Fibroblast of mammary gland (primary cell): ENCODE data around the gene ANK3.

Source experiments
- DNase-seq: peaks from one replicate; pipeline ENCODE4 v3.0.0-alpha.2; 2010; ENCODE audit warnings: low read depth
- H3K4me3 ChIP-seq: 2 replicates; pipeline ENCODE4 v1.5.1; 2011; ENCODE audit warnings: low read depth, mild to moderate bottlenecking, low read length, moderate library complexity; ENCODE audit not compliant: control insufficient read depth
- TF ChIP-seq, protein P1 (sequence below): conservative IDR thresholded peaks from 2 replicates; pipeline ENCODE4 v1.5.1; 2011; ENCODE audit warnings: low read depth, low read length, inconsistent platforms; ENCODE audit not compliant: control insufficient read depth, insufficient read depth

ANK3 gene

DNA sequence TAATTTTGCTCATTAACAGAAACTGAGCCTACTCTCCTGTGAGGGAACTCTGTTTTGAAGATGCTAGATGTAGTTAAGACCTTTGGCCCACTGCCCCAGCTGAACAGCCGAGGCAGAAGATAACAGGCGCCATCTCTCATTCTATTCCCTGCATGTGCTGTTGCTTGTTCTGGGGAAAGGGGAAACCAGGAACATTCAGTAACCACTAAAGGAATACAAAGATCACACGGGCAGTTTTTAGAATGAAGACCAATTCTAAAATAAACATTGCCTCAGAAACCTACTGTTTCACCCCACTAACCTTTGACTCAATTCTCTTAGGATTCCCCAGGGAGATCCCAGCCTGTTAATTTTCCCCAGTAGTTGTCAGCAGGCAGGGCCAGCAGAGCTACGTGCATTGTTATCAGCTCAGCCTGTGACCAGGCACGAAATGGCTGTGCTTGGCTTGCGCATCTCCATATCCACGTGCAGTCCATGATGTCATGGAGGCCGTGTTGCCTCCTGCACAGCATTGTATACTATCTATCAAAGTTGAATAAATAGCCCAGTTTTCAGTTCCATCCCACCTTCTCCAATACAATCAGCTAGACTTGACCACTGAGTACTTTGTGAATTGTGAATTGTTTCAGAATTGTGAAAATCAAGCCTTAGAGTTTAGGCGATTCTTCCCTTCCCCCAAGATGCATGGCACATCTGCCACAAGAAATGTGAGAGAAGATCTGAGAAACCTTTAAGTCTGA, 36.0 kb downstream of the ANK3 start:
- TF ChIP-seq, protein P1, sequence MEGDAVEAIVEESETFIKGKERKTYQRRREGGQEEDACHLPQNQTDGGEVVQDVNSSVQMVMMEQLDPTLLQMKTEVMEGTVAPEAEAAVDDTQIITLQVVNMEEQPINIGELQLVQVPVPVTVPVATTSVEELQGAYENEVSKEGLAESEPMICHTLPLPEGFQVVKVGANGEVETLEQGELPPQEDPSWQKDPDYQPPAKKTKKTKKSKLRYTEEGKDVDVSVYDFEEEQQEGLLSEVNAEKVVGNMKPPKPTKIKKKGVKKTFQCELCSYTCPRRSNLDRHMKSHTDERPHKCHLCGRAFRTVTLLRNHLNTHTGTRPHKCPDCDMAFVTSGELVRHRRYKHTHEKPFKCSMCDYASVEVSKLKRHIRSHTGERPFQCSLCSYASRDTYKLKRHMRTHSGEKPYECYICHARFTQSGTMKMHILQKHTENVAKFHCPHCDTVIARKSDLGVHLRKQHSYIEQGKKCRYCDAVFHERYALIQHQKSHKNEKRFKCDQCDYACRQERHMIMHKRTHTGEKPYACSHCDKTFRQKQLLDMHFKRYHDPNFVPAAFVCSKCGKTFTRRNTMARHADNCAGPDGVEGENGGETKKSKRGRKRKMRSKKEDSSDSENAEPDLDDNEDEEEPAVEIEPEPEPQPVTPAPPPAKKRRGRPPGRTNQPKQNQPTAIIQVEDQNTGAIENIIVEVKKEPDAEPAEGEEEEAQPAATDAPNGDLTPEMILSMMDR = no peak
- DNase-seq = peak; percentile 91

DNA sequence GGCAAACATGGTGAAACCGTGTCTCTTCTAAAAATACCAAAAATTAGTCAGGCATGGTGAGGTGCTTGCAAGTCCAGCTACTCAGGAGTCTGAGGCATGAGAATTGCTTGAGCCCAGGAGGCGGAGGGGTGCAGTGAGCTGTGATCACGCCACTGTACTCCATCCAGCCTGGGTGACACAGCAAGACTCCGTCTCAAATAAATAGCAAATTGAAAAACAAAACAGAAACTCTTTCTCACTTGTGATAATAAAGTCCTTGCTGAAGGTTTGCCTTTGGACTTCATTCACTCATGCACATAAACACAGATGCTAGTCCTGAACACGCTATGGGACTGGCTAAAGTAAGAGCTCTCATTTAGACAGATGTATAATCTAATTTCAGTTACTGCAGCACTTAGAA, 37.6 kb downstream of the ANK3 start:
- TF ChIP-seq, protein P1 = no peak
- H3K4me3 ChIP-seq = no peak overlapping the region
- DNase-seq = no peak

More for the DNA sequence above, 36.0 kb downstream of the ANK3 start:
- no peak overlapping the region for H3K4me3 ChIP-seq

- DNase-seq = no peak
- no peak overlapping the region for H3K4me3 ChIP-seq
- TF ChIP-seq, protein P1 = no peak
These were observed 38.4 kb downstream of the ANK3 start for GRCh38 chr10:60351191-60351853.

DNA sequence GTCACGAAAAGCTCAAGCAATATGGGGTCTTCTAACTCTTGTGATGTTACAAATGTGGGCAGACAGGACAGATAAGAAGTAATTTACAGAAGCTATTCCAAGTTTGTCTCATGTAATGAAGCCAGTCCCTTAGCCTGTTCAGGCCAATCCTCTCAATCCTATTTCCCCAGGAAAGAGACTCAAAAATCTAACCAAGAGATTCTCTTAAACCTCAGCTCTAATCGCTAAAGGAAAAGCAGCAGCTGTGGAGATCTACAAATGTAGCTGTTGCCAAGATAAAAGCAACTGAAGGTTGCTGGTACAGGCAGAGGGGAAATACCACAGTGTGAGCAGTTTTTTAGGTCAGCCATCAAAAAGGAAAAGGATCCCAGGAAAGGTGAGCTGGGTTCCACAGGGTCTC, 39.3 kb downstream of the ANK3 start:
- no peak for DNase-seq
- TF ChIP-seq, protein P1 = no peak
- H3K4me3 ChIP-seq = no peak overlapping the region

DNA sequence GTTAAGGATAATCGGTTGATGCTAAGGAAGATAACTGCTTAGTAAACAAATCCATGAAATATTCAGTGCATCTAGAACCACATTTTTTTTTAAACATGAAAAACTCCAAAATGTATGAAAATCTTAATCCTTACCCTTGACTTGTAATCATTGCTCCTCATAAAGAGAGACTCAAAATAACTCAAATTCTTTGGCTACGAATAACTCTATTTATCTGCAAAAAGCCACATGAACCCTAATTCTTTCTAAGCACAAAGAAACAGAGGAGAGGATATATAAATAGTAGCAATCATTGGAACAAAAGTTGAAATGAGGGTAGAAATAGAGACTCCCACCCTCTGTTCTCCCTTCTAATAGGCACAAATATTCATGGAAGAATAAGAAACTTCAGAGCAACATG, 40.2 kb downstream of the ANK3 start:
- no peak overlapping the region for H3K4me3 ChIP-seq
- TF ChIP-seq, protein P1 = no peak
- no peak for DNase-seq

DNA sequence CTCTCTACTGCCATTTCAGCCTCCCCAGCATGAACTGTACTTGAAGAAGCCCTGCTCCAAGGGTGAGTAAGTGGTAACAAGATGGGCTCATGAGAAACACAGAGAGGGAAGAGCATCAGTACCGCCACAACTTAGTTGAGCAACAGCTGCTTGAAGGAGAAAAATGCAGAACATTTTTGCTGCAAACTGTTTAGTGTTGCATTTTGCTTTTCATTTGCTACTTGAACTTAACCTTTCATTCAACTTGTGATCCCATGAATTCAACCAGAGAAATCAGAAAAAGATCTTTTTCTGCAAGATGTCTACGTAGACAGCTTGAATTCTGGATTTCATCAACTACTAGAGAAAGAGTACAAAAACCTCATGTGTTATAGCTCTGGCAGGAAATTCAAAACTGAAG, 40.7 kb downstream of the ANK3 start:
- DNase-seq = peak; percentile 51
- H3K4me3 ChIP-seq = no peak overlapping the region
- TF ChIP-seq, protein P1 = no peak
